T-helper 1 cell treated with Interleukin-12 subunit alpha and Interleukin-12 subunit beta and Interleukin-4 antibody, amounts not matched to agents 30 μg/mL and 1 μg/mL, for 36 hours (primary cell): ENCODE results near the gene A3GALT2.

Experiments used
- H3K27ac Mint-ChIP-seq: one replicate; pipeline ENCODE4 v1.8.0; 2021; ENCODE audit warnings: mild to moderate bottlenecking, mixed read lengths
- H3K27me3 Mint-ChIP-seq: one replicate; pipeline ENCODE4 v1.8.0; 2021; ENCODE audit warnings: low read depth, mixed read lengths
- H3K36me3 Mint-ChIP-seq: one replicate; pipeline ENCODE4 v1.8.0; 2021; ENCODE audit warnings: low read depth, mixed read lengths
- H3K4me1 Mint-ChIP-seq: one replicate; pipeline ENCODE4 v1.8.0; 2021; ENCODE audit warnings: low read depth, mixed read lengths
- H3K4me3 Mint-ChIP-seq: one replicate; pipeline ENCODE4 v1.8.0; 2021; ENCODE audit warnings: mild to moderate bottlenecking, moderate library complexity, mixed read lengths
- H3K9me3 Mint-ChIP-seq: one replicate; pipeline ENCODE4 v1.8.0; 2021; ENCODE audit warnings: mixed read lengths

A3GALT2 gene

GRCh38 chr1:33331444-33332356 is 10.8 kb upstream of the A3GALT2 start:
- no peaks in the 10 kb centered on the region for H3K27me3 Mint-ChIP-seq
- peaks cover 27% of the 10 kb centered on the region for H3K36me3 Mint-ChIP-seq
- peaks cover 10% of the 10 kb centered on the region for H3K4me1 Mint-ChIP-seq
- no peaks in the 10 kb centered on the region for H3K9me3 Mint-ChIP-seq
- H3K27ac Mint-ChIP-seq = no peak overlapping the region
- no peak overlapping the region for H3K4me3 Mint-ChIP-seq

GRCh38 chr1:33330906-33331305 is 10.0 kb upstream of the A3GALT2 start:
- peaks cover 11% of the 10 kb centered on the region for H3K4me1 Mint-ChIP-seq

GRCh38 chr1:33330361-33330890 is 9.5 kb upstream of the A3GALT2 start:
- H3K9me3 Mint-ChIP-seq = no peaks in the 10 kb centered on the region
- H3K27ac Mint-ChIP-seq = no peak overlapping the region
- H3K36me3 Mint-ChIP-seq = peaks cover 30% of the 10 kb centered on the region
- H3K4me1 Mint-ChIP-seq = peaks cover 11% of the 10 kb centered on the region
- no peaks in the 10 kb centered on the region for H3K27me3 Mint-ChIP-seq
- H3K4me3 Mint-ChIP-seq = no peak overlapping the region

More at GRCh38 chr1:33330906-33331305, 10.0 kb upstream of the A3GALT2 start:
- Mint-ChIP-seq H3K36me3 (peaks cover 28% of the 10 kb centered on the region), H3K4me3 (no peak overlapping the region), H3K27me3 (no peaks in the 10 kb centered on the region), H3K27ac (no peak overlapping the region), H3K9me3 (no peaks in the 10 kb centered on the region)

- peaks cover 5% of the 10 kb centered on the region for H3K4me1 Mint-ChIP-seq
- H3K27me3 Mint-ChIP-seq = no peaks in the 10 kb centered on the region
- no peaks in the 10 kb centered on the region for H3K9me3 Mint-ChIP-seq
- no peak overlapping the region for H3K27ac Mint-ChIP-seq
- H3K4me3 Mint-ChIP-seq = no peak overlapping the region
- H3K36me3 Mint-ChIP-seq = peaks cover 30% of the 10 kb centered on the region
Measured at GRCh38 chr1:33329600-33330305, 8.9 kb upstream of the A3GALT2 start.

GRCh38 chr1:33328817-33329216 is 7.9 kb upstream of the A3GALT2 start:
- peaks cover 5% of the 10 kb centered on the region for H3K4me1 Mint-ChIP-seq
- H3K9me3 Mint-ChIP-seq = no peaks in the 10 kb centered on the region
- H3K27me3 Mint-ChIP-seq = no peaks in the 10 kb centered on the region
- H3K36me3 Mint-ChIP-seq = peaks cover 30% of the 10 kb centered on the region
- H3K27ac Mint-ChIP-seq = no peak overlapping the region
- no peak overlapping the region for H3K4me3 Mint-ChIP-seq

GRCh38 chr1:33327587-33328325 is 6.9 kb upstream of the A3GALT2 start:
- H3K27me3 Mint-ChIP-seq = no peaks in the 10 kb centered on the region
- H3K4me1 Mint-ChIP-seq = peaks cover 5% of the 10 kb centered on the region
- H3K36me3 Mint-ChIP-seq = peaks cover 33% of the 10 kb centered on the region

GRCh38 chr1:33326785-33327184 is 5.9 kb upstream of the A3GALT2 start:
- peaks cover 29% of the 10 kb centered on the region for H3K36me3 Mint-ChIP-seq
- H3K4me1 Mint-ChIP-seq = peaks cover 5% of the 10 kb centered on the region
- H3K27me3 Mint-ChIP-seq = no peaks in the 10 kb centered on the region

More at GRCh38 chr1:33327587-33328325, 6.9 kb upstream of the A3GALT2 start:
- Mint-ChIP-seq H3K9me3 (no peaks in the 10 kb centered on the region), H3K27ac (no peak overlapping the region), H3K4me3 (no peak overlapping the region)

GRCh38 chr1:33324677-33325575 is 4.0 kb upstream of the A3GALT2 start:
- H3K9me3 Mint-ChIP-seq = no peaks in the 10 kb centered on the region
- no peak overlapping the region for H3K4me3 Mint-ChIP-seq
- H3K27me3 Mint-ChIP-seq = no peaks in the 10 kb centered on the region
- no peak overlapping the region for H3K27ac Mint-ChIP-seq
- peaks cover 5% of the 10 kb centered on the region for H3K4me1 Mint-ChIP-seq
- H3K36me3 Mint-ChIP-seq = peaks cover 26% of the 10 kb centered on the region

More at GRCh38 chr1:33326785-33327184, 5.9 kb upstream of the A3GALT2 start:
- H3K4me3 Mint-ChIP-seq = no peak overlapping the region
- H3K27ac Mint-ChIP-seq = no peak overlapping the region
- H3K9me3 Mint-ChIP-seq = no peaks in the 10 kb centered on the region

GRCh38 chr1:33323663-33324477 is 3.0 kb upstream of the A3GALT2 start:
- Mint-ChIP-seq H3K36me3 (peaks cover 18% of the 10 kb centered on the region), H3K27me3 (no peaks in the 10 kb centered on the region), H3K4me1 (peaks cover 5% of the 10 kb centered on the region), H3K4me3 (no peak overlapping the region), H3K27ac (no peak overlapping the region), H3K9me3 (no peaks in the 10 kb centered on the region)

- Mint-ChIP-seq H3K36me3 (peaks cover 12% of the 10 kb centered on the region), H3K27ac (no peak overlapping the region), H3K9me3 (no peaks in the 10 kb centered on the region), H3K4me1 (peaks cover 1% of the 10 kb centered on the region), H3K4me3 (no peak overlapping the region), H3K27me3 (peaks cover 6% of the 10 kb centered on the region)
Measured at GRCh38 chr1:33322870-33323585, 2.1 kb upstream of the A3GALT2 start.

GRCh38 chr1:33322109-33322508 is 1.2 kb upstream of the A3GALT2 start:
- no peak overlapping the region for H3K27ac Mint-ChIP-seq
- no peak overlapping the region for H3K4me3 Mint-ChIP-seq
- peaks cover 1% of the 10 kb centered on the region for H3K4me1 Mint-ChIP-seq
- peaks cover 6% of the 10 kb centered on the region for H3K27me3 Mint-ChIP-seq
- H3K36me3 Mint-ChIP-seq = peaks cover 10% of the 10 kb centered on the region
- H3K9me3 Mint-ChIP-seq = no peaks in the 10 kb centered on the region

GRCh38 chr1:33321178-33321577 is 280 bp upstream of the A3GALT2 start:
- no peak overlapping the region for H3K4me3 Mint-ChIP-seq
- peaks cover 6% of the 10 kb centered on the region for H3K27me3 Mint-ChIP-seq
- H3K27ac Mint-ChIP-seq = no peak overlapping the region
- no peaks in the 10 kb centered on the region for H3K9me3 Mint-ChIP-seq
- no peaks in the 10 kb centered on the region for H3K4me1 Mint-ChIP-seq
- peaks cover 8% of the 10 kb centered on the region for H3K36me3 Mint-ChIP-seq
